GM23338 (cell line): Measurements from ENCODE around the gene MIOS. TPM values are rescaled to one million over a fixed set of nuclear protein-coding genes. Genes with fewer than 3 reads are reported as not detected.

ENCODE experiments used
- ATAC-seq: fragments of 200-7000 bp; cut with Tn5 transposase; 3 replicates; pipeline ENCODE4 v1.9.1; 2020
- DNase-seq: peaks from one replicate; pipeline ENCODE4 v3.0.0-alpha.2; 2015; ENCODE audit warnings: low spot score
- H2AFZ ChIP-seq: fragments of 200-600 bp; sonication (generic); 2 replicates; pipeline ENCODE4 v1.8.0; 2016; ENCODE audit warnings: antibody characterized with exemption, mild to moderate bottlenecking, moderate library complexity
- H3F3A ChIP-seq: fragments of 200-600 bp; sonication (generic); replicated peaks from 2 replicates; pipeline ENCODE4 v1.8.0; 2017; ENCODE audit warnings: antibody characterized with exemption, mixed run types, low read depth
- H3K27ac ChIP-seq: fragments of 200-600 bp; sonication (generic); 2 replicates; pipeline ENCODE4 v1.6.1; 2016; ENCODE audit warnings: low read depth
- H3K27me3 ChIP-seq: fragments of 200-600 bp; sonication (generic); 2 replicates; pipeline ENCODE4 v1.8.0; 2016; ENCODE audit warnings: mild to moderate bottlenecking, mixed run types, moderate library complexity; ENCODE audit not compliant: insufficient read depth
- H3K36me3 ChIP-seq: fragments of 200-600 bp; sonication (generic); 2 replicates; pipeline ENCODE4 v1.8.0; 2016; ENCODE audit warnings: mild to moderate bottlenecking; ENCODE audit not compliant: insufficient read depth
- H3K4me1 ChIP-seq: fragments of 200-600 bp; sonication (generic); 2 replicates; pipeline ENCODE4 v1.8.0; 2016; ENCODE audit warnings: mild to moderate bottlenecking, moderate library complexity; ENCODE audit not compliant: insufficient read depth
- H3K4me2 ChIP-seq: fragments of 200-600 bp; sonication (generic); 2 replicates; pipeline ENCODE4 v1.7.1; 2017; ENCODE audit warnings: mixed run types
- H3K4me3 ChIP-seq: fragments of 200-600 bp; sonication (generic); 2 replicates; pipeline ENCODE4 v1.6.1; 2016; ENCODE audit warnings: mixed run types
- H3K79me2 ChIP-seq: fragments of 200-600 bp; sonication (generic); replicated peaks from 2 replicates; pipeline ENCODE4 v1.8.0; 2017; ENCODE audit warnings: mild to moderate bottlenecking; ENCODE audit not compliant: insufficient read depth
- H3K9me2 ChIP-seq: fragments of 200-600 bp; sonication (generic); 2 replicates; pipeline ENCODE4 v1.8.0; 2017; ENCODE audit not compliant: insufficient read depth
- H4K20me1 ChIP-seq: fragments of 200-600 bp; sonication (generic); replicated peaks from 2 replicates; pipeline ENCODE4 v1.8.0; 2017; ENCODE audit warnings: mild to moderate bottlenecking; ENCODE audit not compliant: insufficient read depth
- H3K27ac Mint-ChIP-seq: 2 replicates; pipeline ENCODE4 v1.8.0; 2020; ENCODE audit warnings: inconsistent platforms, mild to moderate bottlenecking, moderate library complexity, mixed read lengths
- H3K27me3 Mint-ChIP-seq: 3 replicates; pipeline ENCODE4 v1.8.0; 2022; ENCODE audit warnings: low read depth, mild to moderate bottlenecking, moderate library complexity, mixed read lengths, inconsistent platforms; ENCODE audit not compliant: insufficient read depth, poor library complexity
- H3K36me3 Mint-ChIP-seq: 3 replicates; pipeline ENCODE4 v1.8.0; 2021; ENCODE audit warnings: low read depth, mild to moderate bottlenecking, inconsistent platforms, moderate library complexity, mixed read lengths
- H3K4me1 Mint-ChIP-seq: 3 replicates; pipeline ENCODE4 v1.8.0; 2020; ENCODE audit warnings: mild to moderate bottlenecking, inconsistent platforms, mixed read lengths
- H3K4me3 Mint-ChIP-seq: 3 replicates; pipeline ENCODE4 v1.8.0; 2021; ENCODE audit warnings: moderate library complexity, mild to moderate bottlenecking, inconsistent platforms, mixed read lengths
- H3K9me3 Mint-ChIP-seq: 3 replicates; pipeline ENCODE4 v1.8.0; 2020; ENCODE audit warnings: moderate library complexity, mild to moderate bottlenecking, inconsistent platforms, mixed read lengths
- CREB1 ChIP-seq: fragments of 250-450 bp; sonication (Bioruptor Pico); IDR thresholded peaks from 2 replicates; pipeline ENCODE4 v1.5.0; 2020; ENCODE audit warnings: low read depth, mild to moderate bottlenecking, moderate library complexity
- EZH2 ChIP-seq: fragments of 200-600 bp; sonication (generic); IDR thresholded peaks from one replicate; pipeline ENCODE4 v1.8.0; 2017; ENCODE audit warnings: antibody characterized with exemption, mild to moderate bottlenecking, low read depth; ENCODE audit not compliant: unreplicated experiment
- EZH2phosphoT487 ChIP-seq: fragments of 200-600 bp; sonication (generic); IDR thresholded peaks from one replicate; pipeline ENCODE4 v1.8.1; 2018; ENCODE audit warnings: antibody characterized with exemption; ENCODE audit not compliant: unreplicated experiment
- JUNB ChIP-seq: IDR thresholded peaks from one replicate; pipeline ENCODE4 v1.6.1; 2016; ENCODE audit warnings: antibody characterized with exemption; ENCODE audit not compliant: unreplicated experiment
- NANOG ChIP-seq: IDR thresholded peaks from 2 replicates; pipeline ENCODE4 v1.6.1; 2016; ENCODE audit warnings: antibody characterized with exemption, borderline replicate concordance
- POLR2AphosphoS5 ChIP-seq: IDR thresholded peaks from 2 replicates; pipeline ENCODE4 v1.6.1; 2016; ENCODE audit warnings: antibody characterized with exemption, low read depth
- STAT1 ChIP-seq: IDR thresholded peaks from one replicate; pipeline ENCODE4 v1.6.1; 2016; ENCODE audit warnings: antibody characterized with exemption; ENCODE audit not compliant: unreplicated experiment
- ZNF114 ChIP-seq: fragments of 250-450 bp; sonication (Bioruptor Pico); IDR thresholded peaks from 2 replicates; pipeline ENCODE4 v1.5.0; 2020; ENCODE audit warnings: mild to moderate bottlenecking, moderate library complexity
- ZNF331 ChIP-seq: fragments of 250-450 bp; sonication (Bioruptor Pico); IDR thresholded peaks from 2 replicates; pipeline ENCODE4 v1.5.0; 2020; ENCODE audit warnings: low read depth, mild to moderate bottlenecking, moderate library complexity
- polyA plus RNA-seq: library from polyadenylated mRNA; unstranded; fragments of >200 nt; fragmentation: Nextera tagmentation; extraction: Ambion mirVana; gene quantifications from 2 replicates; pipeline ENCODE4 v1.2.1, GENCODE V29; 2016
- total RNA-seq: library from RNA; depleted of rRNA; stranded (reverse); fragments of >200 nt; shearing (Covaris generic); gene quantifications from 2 replicates; pipeline ENCODE4 v1.2.3, GENCODE V29; 2014
- TF ChIP-seq, protein P1 (sequence below): fragments of 250-450 bp; sonication (Bioruptor Pico); IDR thresholded peaks from 2 replicates; pipeline ENCODE4 v1.5.0; 2020; ENCODE audit warnings: mild to moderate bottlenecking, moderate library complexity
- TF ChIP-seq, protein P2 (sequence below): IDR thresholded peaks from one replicate; pipeline ENCODE4 v1.6.1; 2018; ENCODE audit warnings: antibody characterized with exemption; ENCODE audit not compliant: unreplicated experiment
- TF ChIP-seq, protein P3 (sequence below): IDR thresholded peaks from 2 replicates; pipeline ENCODE4 v1.6.1; 2016; ENCODE audit warnings: antibody characterized with exemption
- TF ChIP-seq, protein P4 (sequence below), 2 experiments: fragments of 200-600 bp in 1 of 2; sonication (generic) in 1 of 2; conservative IDR thresholded peaks; 2 replicates each; pipeline versions ENCODE4 v1.5.1 to v1.6.1; 2016 to 2017; ENCODE audit warnings: antibody characterized with exemption in 2 of 2, low read depth in 2 of 2, mild to moderate bottlenecking in 2 of 2, moderate library complexity in 1 of 2

The MIOS gene
- total and polyA plus RNA-seq, 2 experiments from 2014 or later: 13.1 to 85.7 TPM

DNA sequence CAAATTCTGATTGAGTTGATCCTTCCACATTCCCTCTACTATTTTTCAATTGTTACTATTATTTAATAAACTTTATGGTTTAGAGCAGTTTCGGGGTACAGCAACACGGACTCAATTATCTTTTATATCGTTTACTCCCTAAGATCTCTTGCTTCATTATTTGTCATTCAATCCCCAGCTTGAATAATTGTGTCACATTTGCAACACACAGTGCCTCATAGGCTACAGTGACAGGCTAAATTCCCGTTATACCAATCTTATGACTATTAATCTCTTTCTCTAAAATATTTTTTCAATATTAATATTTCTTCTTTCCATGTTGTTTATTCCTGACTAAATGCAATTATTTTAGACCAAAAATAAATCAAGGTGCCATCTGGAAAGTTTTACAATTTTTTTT lies 27.0 kb upstream of the MIOS start:
- no peaks in the 10 kb centered on the region for H3F3A ChIP-seq
- H3K4me1 ChIP-seq: no peaks in the 10 kb centered on the region
- DNase-seq (no peak), ATAC-seq (no peak)
- TF ChIP-seq, protein P1, sequence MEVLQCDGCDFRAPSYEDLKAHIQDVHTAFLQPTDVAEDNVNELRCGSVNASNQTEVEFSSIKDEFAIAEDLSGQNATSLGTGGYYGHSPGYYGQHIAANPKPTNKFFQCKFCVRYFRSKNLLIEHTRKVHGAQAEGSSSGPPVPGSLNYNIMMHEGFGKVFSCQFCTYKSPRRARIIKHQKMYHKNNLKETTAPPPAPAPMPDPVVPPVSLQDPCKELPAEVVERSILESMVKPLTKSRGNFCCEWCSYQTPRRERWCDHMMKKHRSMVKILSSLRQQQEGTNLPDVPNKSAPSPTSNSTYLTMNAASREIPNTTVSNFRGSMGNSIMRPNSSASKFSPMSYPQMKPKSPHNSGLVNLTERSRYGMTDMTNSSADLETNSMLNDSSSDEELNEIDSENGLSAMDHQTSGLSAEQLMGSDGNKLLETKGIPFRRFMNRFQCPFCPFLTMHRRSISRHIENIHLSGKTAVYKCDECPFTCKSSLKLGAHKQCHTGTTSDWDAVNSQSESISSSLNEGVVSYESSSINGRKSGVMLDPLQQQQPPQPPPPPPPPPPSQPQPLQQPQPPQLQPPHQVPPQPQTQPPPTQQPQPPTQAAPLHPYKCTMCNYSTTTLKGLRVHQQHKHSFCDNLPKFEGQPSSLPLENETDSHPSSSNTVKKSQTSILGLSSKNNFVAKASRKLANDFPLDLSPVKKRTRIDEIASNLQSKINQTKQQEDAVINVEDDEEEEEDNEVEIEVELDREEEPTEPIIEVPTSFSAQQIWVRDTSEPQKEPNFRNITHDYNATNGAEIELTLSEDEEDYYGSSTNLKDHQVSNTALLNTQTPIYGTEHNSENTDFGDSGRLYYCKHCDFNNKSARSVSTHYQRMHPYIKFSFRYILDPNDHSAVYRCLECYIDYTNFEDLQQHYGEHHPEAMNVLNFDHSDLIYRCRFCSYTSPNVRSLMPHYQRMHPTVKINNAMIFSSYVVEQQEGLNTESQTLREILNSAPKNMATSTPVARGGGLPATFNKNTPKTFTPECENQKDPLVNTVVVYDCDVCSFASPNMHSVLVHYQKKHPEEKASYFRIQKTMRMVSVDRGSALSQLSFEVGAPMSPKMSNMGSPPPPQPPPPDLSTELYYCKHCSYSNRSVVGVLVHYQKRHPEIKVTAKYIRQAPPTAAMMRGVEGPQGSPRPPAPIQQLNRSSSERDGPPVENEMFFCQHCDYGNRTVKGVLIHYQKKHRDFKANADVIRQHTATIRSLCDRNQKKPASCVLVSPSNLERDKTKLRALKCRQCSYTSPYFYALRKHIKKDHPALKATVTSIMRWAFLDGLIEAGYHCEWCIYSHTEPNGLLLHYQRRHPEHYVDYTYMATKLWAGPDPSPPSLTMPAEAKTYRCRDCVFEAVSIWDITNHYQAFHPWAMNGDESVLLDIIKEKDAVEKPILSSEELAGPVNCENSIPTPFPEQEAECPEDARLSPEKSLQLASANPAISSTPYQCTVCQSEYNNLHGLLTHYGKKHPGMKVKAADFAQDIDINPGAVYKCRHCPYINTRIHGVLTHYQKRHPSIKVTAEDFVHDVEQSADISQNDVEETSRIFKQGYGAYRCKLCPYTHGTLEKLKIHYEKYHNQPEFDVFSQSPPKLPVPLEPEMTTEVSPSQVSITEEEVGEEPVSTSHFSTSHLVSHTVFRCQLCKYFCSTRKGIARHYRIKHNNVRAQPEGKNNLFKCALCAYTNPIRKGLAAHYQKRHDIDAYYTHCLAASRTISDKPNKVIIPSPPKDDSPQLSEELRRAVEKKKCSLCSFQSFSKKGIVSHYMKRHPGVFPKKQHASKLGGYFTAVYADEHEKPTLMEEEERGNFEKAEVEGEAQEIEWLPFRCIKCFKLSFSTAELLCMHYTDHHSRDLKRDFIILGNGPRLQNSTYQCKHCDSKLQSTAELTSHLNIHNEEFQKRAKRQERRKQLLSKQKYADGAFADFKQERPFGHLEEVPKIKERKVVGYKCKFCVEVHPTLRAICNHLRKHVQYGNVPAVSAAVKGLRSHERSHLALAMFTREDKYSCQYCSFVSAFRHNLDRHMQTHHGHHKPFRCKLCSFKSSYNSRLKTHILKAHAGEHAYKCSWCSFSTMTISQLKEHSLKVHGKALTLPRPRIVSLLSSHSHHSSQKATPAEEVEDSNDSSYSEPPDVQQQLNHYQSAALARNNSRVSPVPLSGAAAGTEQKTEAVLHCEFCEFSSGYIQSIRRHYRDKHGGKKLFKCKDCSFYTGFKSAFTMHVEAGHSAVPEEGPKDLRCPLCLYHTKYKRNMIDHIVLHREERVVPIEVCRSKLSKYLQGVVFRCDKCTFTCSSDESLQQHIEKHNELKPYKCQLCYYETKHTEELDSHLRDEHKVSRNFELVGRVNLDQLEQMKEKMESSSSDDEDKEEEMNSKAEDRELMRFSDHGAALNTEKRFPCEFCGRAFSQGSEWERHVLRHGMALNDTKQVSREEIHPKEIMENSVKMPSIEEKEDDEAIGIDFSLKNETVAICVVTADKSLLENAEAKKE: no peak
- TF ChIP-seq ZNF331 (CRISPR knock-in tag) (no peak), NANOG (no peak), STAT1 (no peak), CREB1 (no peak), EZH2phosphoT487 (no peak), JUNB (no peak), ZNF114 (no peak), POLR2AphosphoS5 (no peak), EZH2 (no peak)
- TF ChIP-seq, protein P2, sequence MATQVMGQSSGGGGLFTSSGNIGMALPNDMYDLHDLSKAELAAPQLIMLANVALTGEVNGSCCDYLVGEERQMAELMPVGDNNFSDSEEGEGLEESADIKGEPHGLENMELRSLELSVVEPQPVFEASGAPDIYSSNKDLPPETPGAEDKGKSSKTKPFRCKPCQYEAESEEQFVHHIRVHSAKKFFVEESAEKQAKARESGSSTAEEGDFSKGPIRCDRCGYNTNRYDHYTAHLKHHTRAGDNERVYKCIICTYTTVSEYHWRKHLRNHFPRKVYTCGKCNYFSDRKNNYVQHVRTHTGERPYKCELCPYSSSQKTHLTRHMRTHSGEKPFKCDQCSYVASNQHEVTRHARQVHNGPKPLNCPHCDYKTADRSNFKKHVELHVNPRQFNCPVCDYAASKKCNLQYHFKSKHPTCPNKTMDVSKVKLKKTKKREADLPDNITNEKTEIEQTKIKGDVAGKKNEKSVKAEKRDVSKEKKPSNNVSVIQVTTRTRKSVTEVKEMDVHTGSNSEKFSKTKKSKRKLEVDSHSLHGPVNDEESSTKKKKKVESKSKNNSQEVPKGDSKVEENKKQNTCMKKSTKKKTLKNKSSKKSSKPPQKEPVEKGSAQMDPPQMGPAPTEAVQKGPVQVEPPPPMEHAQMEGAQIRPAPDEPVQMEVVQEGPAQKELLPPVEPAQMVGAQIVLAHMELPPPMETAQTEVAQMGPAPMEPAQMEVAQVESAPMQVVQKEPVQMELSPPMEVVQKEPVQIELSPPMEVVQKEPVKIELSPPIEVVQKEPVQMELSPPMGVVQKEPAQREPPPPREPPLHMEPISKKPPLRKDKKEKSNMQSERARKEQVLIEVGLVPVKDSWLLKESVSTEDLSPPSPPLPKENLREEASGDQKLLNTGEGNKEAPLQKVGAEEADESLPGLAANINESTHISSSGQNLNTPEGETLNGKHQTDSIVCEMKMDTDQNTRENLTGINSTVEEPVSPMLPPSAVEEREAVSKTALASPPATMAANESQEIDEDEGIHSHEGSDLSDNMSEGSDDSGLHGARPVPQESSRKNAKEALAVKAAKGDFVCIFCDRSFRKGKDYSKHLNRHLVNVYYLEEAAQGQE: no peak
- TF ChIP-seq, protein P3, sequence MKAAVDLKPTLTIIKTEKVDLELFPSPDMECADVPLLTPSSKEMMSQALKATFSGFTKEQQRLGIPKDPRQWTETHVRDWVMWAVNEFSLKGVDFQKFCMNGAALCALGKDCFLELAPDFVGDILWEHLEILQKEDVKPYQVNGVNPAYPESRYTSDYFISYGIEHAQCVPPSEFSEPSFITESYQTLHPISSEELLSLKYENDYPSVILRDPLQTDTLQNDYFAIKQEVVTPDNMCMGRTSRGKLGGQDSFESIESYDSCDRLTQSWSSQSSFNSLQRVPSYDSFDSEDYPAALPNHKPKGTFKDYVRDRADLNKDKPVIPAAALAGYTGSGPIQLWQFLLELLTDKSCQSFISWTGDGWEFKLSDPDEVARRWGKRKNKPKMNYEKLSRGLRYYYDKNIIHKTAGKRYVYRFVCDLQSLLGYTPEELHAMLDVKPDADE: no peak
- TF ChIP-seq, protein P4, sequence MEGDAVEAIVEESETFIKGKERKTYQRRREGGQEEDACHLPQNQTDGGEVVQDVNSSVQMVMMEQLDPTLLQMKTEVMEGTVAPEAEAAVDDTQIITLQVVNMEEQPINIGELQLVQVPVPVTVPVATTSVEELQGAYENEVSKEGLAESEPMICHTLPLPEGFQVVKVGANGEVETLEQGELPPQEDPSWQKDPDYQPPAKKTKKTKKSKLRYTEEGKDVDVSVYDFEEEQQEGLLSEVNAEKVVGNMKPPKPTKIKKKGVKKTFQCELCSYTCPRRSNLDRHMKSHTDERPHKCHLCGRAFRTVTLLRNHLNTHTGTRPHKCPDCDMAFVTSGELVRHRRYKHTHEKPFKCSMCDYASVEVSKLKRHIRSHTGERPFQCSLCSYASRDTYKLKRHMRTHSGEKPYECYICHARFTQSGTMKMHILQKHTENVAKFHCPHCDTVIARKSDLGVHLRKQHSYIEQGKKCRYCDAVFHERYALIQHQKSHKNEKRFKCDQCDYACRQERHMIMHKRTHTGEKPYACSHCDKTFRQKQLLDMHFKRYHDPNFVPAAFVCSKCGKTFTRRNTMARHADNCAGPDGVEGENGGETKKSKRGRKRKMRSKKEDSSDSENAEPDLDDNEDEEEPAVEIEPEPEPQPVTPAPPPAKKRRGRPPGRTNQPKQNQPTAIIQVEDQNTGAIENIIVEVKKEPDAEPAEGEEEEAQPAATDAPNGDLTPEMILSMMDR (conservative IDR thresholded peaks at IDR 0.05; ENCODE audit: low read depth in 2 of 2): no peak
- H2AFZ ChIP-seq: no peak overlapping the region
- no peak overlapping the region for H3K4me2 ChIP-seq
- Mint-ChIP-seq H3K27me3 (no peaks in the 10 kb centered on the region), H3K9me3 (no peaks in the 10 kb centered on the region), H3K4me1 (0 out of 3 replicates have a peak, but pooled peaks cover 2% of the 10 kb centered on the region), H3K27ac (no peak overlapping the region), H3K36me3 (no peaks in the 10 kb centered on the region), H3K4me3 (no peak overlapping the region)
- H4K20me1 ChIP-seq: no peaks in the 10 kb centered on the region
- H3K27ac ChIP-seq: no peak overlapping the region
- H3K27me3 ChIP-seq: no peaks in the 10 kb centered on the region
- H3K4me3 ChIP-seq: no peak overlapping the region
- H3K9me2 ChIP-seq: no peaks in the 10 kb centered on the region
- no peaks in the 10 kb centered on the region for H3K79me2 ChIP-seq
- H3K36me3 ChIP-seq: no peaks in the 10 kb centered on the region
